HG02623 (cell line): ENCODE measurements around the gene SPRYD4.
"Not testable (repeated sequence)": the region's sequence is repeated elsewhere in the genome, so short reads cannot be mapped to it uniquely, and the experiment has no call there.

Experiments
- ATAC-seq: cut with Tn5 transposase; IDR thresholded peaks from one replicate; pipeline ENCODE4 v1.9.1; 2021; ENCODE audit warnings: moderate library complexity; ENCODE audit not compliant: unreplicated experiment

Gene SPRYD4

DNA sequence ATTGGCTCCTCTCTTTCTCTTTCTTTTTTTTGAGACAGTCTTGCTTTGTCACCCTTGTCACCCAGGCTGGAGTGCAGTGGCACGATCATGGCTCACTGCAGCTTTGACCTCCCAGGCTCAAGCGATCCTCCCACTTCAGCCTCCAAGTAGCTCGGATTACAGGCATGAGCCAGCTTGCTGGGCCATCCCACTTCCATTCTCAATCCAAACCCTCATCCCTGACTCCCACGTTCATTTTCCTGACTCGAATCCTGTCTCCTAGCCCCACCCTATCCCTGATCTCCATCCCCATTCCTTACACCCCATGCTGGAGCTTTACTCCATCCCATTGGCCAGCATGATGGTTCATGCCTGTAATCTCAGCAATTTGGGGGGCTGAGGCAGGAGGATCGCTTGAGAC, 7.8 kb downstream of the SPRYD4 start:
- ATAC-seq = no peak

DNA sequence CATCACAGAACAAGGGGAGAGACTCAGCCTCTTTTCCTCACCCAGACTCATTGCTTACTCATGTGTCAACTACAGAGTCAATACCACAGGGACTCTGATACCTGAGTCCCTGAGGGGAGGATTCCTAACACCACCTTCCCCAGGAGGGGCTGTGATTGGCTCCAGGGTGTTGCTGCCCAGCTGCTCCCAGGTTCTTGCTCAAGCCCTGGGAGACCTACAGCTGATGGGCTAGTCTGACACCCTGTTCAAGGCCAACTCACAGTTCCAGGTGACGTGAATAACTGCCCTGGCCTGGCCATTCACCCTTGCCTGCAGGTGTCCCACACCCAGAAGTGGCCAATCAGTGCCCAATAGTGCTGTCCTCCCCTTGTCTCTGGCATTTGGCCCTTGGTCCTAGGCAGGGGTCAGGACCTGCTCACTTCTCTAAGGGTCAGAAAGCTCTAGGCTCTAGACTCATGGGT, 8.6 kb downstream of the SPRYD4 start:
- no peak for ATAC-seq

DNA sequence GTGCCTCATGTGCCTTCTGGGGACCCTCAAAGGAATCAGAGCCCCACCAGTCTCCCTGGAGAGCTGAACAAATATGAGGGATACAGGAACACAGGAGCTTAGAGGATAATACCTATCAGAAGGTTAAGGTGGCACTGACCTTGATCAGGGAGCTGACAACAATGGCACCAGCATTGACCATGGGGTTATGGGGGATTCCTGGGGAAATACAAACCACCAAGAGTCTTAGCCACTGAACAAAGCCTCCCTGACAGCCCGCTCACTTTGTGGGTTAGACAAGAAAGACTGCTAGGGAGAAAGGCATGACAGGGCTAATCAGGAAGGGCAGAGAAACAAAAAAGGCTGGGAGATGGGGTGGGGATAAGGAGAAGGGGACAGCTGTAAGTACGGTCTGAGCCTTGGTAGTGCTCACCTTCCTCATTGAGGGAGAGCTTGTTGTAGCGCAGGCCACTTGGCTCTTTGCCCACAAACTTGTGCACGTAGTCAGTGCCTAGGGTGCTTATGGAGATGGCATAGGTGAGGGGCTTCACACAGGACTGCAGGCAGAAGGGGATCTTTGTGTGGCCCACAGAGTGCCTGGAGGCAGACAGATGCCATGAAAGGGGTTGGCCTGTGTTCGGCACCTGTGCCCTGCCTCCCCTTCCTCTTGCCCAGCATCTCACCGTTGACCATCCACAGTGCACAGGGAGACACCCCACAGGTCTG, 9.3 kb downstream of the SPRYD4 start:
- ATAC-seq = no peak

DNA sequence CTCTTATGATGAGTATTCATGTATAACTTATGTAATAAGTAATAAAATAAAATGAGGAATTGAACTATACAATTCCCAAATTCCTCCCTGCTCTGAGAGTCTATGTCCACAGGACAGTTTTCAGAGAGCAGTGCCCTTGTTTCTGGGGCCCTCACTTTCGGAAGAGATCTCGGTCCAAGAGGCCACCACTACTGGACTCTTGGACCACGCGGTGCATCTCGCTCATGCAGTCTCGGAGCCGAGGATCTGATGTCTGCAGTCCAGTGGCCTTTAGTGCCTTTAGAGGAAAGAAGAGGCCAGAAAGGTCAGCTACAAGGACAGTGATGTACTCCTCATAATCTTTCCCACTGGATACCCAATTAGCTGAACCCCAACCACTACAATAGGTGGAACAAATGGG, 11.2 kb downstream of the SPRYD4 start:
- no peak for ATAC-seq

DNA sequence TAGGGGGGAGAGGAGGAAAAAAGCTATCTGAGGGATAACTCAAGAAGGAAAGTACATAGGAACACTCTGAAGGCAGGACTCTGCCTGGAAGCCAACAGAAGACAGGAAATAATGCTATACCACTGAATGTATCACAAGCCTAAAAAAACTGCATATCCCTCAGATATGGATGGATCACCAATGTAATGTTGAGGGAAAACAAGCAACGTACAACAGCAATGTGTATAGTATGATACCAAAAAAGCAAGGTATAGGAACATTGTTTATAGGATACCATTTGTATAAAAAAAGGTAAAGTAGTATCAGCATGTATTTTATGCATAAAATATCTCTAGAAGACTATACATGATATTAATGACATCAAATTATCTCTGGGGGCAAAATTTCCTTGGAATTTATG, 16.2 kb downstream of the SPRYD4 start:
- ATAC-seq = no peak

DNA sequence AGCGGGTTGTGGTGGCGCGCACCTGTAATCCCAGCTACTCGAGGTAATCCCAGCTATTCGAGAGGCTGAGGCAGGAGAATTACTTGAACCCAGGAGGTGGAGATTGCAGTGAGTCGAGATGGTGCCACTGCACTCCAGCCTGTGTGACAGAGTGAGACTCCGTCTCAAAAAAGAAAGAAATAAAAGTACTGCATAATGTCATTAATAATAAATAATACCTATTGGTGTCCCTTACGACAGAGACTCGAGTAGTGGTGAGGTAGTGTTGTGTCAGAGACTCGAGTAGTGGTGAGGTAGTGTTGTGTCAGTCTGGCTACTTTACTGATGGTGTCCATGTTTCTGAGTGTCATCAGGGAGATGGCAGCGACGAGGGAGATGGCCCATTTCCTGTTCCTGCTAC, 18.3 kb downstream of the SPRYD4 start:
- no peak for ATAC-seq

DNA sequence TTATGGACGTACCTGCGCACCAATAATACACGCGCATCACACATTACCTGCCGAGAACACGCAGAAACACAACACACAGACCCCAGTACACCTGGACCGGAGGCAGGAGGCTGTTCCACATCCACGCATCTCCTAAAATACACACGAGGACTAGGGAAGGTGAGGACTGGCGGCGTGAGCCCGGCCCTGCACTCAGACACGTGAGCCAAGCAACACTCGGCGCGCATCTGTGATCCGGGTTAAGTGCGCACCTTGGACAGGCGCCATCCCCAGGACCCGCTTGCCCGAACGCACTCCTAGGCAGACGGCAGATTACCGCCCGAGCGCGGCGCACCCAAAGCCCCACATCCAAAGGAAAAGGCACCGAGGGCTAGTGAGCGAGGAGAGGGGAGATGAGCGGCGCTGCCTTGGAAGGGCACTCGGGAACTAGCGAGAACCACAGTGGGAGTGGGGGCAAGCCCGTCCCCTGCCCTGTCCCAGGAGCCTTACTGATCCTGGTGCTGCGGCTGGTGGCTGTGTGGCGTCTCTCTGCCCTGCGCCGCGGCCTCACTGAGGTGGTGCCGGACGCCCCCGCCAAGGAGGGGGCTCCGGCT, 19.2 kb downstream of the SPRYD4 start:
- no peak for ATAC-seq

DNA sequence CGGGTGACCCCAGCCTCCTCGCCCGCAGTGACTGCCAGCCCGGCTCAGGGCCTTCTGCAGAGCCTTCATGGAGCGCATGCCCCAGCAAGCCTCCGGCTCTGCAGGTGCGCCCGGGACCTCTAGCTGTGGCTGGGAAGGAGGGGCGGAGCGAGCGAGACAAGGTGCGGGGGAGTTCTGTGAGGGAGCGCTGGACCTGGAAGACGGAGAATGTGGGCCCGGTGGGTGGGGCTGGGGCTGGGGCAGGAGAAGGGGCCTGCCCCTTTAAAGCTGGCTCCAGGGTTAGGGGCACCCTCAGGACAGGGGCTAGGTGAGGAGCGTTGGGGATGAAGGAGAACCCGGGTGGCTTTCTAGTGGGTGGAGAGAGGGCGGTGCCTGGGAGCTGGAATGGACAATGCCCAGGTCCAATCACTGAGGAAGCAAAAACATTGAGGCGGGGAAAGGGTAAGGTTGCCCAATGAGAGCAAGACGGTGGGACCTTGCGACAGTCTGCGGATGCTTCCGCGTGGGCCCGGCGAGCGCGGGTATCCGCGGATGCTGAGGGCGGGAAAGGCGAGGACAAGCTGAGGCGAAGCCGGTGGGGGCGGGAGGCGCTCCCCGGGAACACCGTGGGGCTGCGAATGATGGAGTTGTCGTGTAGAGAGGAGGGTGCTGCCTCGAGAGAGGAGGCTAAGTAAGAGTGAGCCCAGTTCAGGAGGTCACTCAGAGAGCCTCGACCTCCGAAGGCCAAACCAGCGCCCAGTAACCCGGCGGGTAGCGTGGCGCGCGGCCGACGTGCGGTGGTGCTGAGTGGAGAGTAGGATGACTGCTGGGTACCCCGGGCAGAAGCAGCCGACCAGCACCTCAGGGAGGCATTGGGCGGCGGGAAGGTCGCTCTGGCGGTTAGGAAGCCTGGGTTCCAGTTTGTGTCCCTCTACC, 19.9 kb downstream of the SPRYD4 start, which contains the start of gene GLS2:
Gene GLS2, minus strand, starts transcription at position 121 of the 915 bp plus-strand sequence. Its CDS starts 43 bp downstream, at position 78.
- peak; percentile 88 for ATAC-seq

DNA sequence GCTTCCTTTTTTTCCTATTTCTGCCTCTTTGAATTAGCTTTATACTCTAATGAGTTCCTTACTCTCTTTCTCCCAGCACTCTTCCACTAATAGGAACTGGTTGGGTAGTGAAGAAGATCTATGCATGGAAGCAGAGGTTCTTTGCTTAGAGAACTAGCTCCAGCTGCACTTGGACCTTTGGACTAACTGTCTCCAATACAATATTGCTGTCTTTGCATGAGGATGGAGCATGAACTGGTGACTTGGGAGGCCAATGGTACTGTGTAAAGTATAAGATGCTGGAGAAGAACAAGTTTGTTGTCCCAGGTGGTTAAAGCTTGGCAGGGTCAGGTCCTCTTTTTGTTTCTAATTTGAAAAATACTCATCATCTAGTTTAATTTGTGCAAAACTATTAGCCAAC, 22.0 kb downstream of the SPRYD4 start:
- no peak for ATAC-seq

DNA sequence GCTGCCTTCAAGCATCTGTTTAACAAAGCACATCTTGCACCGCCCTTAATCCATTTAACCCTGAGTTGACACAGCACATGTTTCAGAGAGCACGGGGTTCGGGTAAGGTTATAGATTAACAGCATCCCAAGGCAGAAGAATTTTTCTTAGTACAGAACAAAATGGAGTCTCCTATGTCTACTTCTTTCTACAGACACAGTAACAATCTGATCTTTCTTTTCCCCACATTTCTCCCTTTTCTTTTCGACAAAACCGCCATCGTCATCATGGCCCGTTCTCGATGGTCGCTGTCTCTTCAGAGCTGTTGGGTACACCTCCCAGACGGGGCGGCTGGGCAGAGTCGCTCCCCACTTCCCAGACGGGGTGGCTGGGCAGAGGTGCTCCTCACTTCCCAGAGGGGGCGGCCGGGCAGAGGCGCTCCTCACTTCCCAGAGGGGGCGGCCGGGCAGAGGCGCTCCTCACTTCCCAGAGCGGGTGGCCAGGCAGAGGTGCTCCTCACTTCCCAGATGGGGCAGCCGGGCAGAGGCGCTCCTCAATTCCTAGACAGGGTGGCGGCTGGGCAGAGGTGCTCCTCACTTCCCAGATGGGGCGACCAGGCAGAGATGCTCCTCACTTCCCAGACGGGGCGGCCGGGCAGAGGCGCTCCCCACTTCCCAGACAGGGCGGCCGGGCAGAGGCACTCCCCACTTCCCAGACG, 25.2 kb downstream of the SPRYD4 start:
- ATAC-seq = not testable (repeated sequence)

DNA sequence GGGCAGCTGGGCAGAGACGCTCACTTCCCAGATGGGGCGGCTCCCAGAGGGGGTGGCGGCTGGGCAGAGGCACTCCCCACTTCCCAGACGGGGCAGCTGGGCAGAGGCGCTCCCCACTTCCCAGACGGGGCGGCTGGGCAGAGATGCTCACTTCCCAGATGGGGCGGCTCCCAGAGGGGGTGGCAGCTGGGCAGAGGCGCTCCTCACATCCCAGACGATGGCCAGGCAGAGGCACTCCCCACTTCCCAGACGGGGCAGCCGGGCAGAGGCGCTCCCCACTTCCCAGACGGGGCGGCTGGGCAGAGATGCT, 25.7 kb downstream of the SPRYD4 start:
- ATAC-seq = not testable (repeated sequence)

DNA sequence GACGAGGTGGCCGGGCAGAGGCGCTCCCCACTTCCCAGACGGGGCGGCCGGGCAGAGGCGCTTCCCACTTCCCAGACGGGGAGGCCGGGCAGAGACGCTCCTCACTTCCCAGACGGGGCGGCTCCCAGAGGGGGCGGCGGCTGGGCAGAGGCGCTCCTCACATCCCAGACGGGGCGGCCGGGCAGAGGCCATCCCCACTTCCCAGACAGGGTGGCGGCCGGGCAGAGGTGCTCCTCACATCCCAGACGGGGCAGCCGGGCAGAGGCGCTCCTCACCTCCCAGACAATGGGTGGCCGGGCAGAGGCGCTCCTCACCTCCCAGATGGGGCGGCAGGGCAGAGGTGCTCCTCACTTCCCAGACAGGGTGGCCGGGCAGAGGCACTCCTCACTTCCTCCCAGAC, 26.1 kb downstream of the SPRYD4 start:
- ATAC-seq = not testable (repeated sequence)

DNA sequence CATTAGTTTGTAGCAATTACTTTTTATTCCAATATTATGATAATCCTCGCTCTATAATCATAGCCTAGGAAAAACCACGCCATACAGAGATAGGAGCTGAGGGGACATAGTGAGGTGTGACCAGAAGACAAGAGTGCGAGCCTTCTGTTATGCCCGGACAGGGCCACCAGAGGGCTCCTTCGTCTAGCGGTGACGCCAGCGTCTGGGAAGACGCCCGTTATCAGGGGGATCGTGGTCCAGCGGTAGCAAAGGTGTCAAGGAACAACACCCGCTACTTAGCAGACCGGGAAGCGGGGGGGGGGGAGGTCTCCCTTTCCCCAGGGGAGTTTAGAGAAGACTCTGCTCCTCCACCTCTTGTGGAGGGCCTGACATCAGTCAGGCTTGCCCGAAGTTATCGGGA, 28.3 kb downstream of the SPRYD4 start:
- not testable (repeated sequence) for ATAC-seq

DNA sequence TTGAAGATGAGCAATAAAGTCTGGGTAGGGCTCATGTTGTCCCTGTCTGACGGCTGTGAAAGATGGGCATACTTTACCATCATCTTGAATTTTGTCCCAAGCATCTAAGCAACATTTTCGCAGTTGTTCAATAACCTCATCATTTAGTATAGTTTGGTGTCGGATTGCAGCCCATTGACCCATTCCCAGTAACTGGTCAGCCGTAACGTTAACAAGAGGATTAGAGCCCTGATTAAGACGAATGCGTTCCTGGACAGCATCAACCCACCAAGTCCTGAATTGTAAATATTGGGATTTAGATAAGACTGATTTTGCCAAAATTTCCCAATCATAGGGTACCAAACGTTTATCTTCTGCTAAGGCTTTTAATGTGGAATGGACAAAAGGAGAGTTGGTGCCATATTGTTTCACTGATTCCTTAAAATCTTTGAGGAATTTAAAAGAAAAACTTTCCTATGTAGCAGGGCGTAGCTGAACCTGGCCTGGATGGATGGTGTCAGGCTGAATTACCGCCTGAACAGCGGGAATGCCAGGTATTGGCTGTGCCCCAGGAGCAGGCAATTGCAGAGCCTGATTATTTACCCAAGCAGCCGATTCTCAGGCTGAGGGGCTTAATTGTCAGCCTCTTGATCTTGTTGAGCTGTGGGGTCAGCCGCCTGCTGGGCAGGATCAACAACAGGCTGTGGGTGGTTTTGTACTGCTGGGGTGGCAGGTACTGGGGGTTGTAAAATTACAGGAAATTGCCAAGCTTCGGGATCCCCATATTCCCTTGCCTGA, 29.9 kb downstream of the SPRYD4 start:
- ATAC-seq = not testable (repeated sequence)

DNA sequence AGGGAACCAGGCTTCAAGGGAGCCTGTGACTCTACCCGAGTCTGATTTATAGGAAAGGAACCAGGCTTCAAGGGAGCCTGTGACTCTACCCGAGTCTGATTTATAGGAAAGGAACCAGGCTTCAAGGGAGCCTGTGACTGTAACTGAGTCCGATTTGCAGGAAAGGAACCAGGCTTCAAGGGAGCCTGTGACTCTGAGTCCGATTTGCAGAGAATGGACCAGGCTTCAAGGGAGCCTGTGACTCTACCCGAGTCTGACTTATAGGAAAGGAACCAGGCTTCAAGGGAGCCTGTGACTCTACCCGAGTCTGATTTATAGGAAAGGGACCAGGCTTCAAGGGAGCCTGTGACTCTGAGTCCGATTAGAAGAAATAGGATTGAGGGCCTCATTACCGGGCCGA, 31.1 kb downstream of the SPRYD4 start:
- not testable (repeated sequence) for ATAC-seq

DNA sequence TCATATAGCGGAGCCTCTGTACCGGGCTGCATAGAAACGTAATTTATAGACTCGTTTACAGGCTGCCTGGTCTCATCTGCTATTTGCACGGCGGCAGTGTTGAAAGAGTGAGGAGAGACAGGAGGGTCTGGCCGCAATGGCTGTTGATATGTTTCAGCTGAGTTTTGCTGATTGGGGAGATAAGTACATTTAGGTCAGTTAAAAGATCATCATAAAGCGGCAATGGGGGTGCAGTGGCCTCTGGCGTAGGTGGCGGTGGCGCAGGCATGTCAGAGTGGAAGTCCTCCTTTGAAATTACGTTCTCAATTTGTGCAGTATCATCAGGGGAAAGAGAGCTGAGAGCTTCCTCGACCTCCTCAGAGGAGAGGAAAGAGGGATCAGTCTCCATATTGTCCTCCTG, 31.5 kb downstream of the SPRYD4 start:
- ATAC-seq = not testable (repeated sequence)

DNA sequence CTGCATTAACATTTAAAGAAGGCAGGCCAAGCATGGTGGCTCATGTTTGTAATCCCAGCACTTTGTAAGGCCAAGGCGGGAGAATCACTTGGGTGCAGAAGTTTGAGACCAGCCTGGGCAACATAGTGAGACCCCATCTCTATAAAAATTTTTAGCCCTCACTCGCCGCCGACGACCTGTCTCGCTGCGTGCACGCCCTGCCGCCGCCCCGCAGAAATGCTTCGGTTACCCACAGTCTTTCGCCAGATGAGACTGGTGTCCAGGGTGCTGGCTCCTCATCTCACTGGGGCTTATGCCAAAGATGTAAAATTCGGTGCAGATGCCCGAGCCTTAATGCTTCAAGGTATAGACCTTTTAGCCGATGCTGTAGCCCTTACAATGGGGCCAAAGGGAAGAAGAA, 42.4 kb downstream of the SPRYD4 start:
- no peak for ATAC-seq

DNA sequence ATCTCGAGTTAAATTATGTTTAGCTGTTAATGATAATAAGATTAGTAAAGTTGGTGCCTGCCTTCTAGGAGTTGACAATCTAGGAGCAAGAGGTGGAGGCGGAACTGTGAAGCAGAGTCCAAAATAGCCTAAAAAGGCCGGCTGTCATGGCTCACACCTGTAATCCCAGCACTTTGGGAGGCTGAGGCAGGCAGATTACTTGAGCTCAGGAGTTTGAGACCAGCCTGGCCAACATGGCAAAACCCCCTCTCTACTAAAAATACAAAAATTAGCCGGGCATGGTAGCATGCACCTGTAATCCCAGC, 45.6 kb downstream of the SPRYD4 start:
- not testable (repeated sequence) for ATAC-seq

DNA sequence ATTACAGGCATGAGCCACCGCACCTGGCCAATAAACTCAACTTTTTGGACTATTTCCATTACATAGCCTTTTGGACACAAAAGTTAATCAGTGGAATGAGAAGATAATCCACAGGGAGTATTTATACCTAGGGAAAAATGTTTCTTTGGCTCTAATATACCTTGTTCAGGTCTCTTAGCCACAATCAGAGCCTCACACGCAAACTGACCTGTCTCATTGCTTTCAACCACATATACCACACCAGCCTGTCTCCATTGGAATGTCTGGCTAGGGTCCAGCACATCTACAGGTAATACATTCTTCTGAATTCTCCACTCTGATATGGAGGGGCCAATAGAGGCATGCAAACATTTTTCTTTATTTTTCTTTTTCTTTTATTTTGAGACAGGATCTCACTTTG, 49.5 kb downstream of the SPRYD4 start:
- no peak for ATAC-seq

DNA sequence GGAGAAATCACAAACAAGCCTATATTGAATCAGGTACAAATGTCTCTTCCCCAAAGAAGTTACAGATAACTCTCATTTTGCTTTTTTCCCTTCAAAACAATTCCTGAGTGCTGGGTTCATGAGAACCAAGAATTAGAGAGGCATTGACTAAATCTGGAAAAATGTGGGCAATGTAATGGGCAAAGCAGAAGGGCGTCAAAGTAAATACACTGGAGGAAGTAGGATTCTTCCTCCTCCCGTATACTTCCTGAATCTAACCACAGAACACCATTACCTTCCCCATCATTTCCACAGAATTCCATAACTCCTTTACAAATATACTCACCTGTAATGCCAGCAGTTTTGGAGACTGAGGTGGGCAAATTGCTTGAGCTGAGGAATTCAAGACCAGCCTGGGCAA, 50.2 kb downstream of the SPRYD4 start:
- no peak for ATAC-seq

DNA sequence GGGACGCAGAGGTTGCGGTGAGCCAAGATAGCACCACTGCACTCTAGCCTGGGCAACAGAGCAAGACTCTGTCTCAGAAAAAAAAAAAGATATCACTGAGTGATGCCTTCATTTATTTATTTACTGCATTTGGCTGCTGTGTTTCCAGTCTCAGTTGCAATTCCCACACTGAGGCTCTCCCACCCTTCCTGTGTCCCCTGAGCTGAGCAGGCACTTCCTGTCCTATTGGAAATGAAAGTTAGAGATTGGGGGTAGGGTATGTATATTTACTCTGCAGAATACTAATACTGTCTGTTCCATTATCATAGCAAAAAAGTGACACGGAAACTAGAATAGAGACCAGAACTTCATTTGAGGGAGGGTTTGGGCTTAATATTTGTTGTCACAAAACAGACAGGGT, 51.7 kb downstream of the SPRYD4 start:
- ATAC-seq = no peak
